HUDEP-2 (cell line): ENCODE measurements around the gene OCA2.
"Not testable (repeated sequence)": the region's sequence is repeated elsewhere in the genome, so short reads cannot be mapped to it uniquely, and the experiment has no call there.

ENCODE experiments used
- DNase-seq, 76 experiments: peaks; one replicate each; lab custom pipeline; 2025; ENCODE audit not compliant: unreplicated experiment in 76 of 76; lab: John Stamatoyannopoulos, UW

Gene OCA2

DNA sequence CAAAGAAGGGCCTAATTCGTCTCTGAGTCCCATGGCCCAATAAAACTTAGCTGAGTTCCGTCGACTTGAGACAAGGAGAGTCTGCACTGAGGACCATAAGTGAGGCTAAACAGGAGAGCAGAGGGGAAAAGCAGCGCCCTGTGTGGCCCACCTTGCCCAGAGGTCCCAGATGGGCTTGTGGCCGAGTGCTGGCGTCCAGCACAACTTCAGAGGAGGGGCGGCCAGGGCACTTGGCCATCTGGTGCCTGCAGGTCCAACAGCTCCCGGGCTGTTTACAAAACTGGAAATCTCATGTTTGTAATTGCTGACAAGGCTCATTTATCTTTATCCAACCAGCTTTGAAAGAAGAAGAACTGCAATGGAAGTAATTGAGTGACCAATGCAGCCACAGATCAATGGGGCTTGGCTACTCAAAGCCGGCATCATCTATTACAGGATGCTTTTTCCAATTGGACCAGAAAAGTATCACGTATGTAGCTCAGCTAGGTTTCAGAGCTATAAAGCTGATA is 306.3 kb downstream of the OCA2 start:
- DNase-seq = no peak

DNA sequence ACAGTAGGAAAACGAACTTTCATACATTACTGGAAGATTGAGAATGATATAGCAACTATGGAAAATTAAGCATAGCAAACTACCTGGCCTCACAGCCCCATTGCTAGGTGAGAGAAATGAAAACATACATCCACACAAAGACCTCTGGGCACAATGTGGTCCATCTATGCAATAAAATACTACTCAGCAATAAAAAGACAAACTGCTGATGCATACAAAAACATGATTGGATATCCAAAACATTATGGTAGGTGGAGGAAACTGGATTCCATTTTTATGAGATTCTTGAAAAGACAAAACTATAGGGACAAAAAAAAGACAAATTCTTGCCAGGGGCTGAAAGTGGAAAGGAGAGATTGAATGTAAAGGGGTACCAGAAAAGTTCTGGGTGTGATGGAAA is 308.8 kb downstream of the OCA2 start:
- DNase-seq = no peak

DNA sequence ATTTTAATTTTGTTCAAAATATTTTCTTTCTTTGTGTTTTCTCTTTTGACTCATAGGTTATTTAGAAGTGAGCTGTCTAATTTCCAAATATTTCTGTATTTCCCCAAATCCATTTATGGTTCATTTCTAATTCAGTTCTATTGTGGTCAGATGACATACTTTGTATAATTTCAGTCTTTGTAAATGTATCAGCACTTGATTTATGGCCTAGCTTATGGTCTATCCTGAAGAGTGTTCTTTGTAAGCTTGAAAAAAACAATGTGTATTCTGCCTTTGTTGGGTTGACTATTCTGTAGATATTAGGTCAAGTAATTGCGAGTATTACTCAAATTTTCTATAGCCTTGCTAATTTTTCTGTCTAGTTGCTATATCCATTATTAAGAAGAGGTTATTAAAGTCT is 311.2 kb downstream of the OCA2 start:
- no peak for DNase-seq

DNA sequence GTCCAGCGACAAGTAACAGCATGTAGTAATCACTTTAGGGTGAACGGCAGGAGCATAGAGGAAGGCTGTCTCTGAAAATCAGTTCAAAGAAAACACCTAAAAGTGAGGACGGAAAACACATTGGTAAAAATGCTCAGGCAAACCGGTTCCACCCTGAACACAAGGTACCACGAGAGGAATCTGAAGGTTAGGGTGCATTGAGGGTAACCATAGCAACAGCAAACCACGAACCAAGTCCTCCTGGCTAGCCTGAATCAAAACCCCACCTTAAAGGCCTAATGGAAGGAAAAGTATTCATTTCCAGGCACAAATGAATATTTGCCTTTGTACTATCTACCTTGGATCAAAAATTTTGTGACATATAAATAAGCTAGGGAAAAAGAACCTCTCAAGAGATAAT is 315.0 kb downstream of the OCA2 start:
- DNase-seq = no peak

DNA sequence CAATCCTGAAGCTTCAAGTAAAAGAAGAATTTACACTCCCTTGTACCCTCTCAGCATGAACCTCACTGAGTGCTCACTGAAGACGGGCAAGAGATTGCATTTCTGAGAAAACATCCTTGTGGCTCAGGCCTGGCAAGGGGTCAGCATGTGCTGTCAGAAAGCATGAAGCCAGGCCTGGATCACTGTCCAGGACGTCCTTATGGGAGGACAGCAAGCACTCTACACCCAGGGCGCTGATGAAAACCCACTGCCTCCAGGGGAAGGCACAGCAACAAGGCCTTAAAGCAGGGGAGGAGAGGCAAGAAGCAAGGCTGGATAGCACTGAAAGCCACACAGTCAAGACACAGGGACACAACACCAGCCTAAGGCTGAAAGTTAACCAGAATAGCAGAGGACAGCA is 315.4 kb downstream of the OCA2 start:
- no peak for DNase-seq

DNA sequence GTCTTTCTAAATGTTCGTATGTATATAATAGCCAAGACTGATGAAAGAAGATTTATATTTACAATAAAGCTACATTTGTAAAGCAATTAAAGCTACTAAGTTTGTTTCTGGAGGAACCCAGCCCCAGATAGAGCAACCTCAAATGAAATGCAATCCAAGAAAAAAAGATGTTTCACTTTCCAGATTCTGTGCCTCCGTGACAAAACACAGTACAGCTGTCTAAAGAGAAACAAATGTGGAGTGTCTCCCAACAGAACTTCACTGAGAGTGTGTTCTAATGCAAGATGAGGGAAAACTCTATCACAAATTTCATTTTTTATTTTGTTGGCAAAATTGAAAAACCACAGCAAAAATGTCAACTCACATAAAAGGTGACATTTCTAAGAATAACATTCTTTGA is 317.0 kb downstream of the OCA2 start:
- no peak for DNase-seq

DNA sequence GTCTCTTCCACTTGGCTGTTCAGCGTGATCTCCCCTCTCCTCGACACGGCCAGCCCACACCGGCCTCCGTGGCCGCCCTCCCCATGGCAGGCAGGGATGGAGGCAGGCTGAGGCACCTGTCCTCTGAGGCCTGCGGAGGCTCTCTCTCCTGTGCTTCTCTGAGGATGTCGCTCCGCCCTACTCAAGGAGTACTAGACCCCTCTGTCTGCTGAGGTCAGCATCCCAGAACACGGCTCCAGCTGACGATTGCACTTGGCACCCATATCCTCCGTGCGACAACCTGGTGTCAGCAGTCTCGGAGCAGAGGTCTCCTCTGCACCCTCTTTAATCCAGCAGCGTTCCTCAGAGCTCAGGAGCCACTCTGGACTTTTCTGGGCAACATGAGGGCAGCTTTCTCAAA is 322.6 kb downstream of the OCA2 start:
- no peak for DNase-seq

DNA sequence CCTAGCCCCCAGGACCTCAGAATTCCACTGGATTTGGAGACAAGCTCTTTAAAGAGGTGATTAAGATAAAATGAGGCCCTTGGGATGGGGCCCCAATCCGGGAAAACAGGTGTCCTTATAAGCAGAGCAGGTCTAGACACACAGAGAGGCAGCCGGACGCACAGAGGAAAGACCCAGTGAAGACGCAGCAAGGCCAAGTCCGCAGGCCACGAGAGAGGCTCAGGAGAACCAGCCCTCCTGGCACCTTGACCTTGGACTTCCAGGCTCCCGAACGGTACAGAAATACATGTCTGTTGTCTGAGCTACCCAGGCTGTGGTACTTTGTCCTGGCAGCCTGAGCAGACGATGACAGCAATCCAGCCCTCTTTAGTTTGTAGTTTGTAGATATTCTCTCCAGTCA is 324.5 kb downstream of the OCA2 start:
- DNase-seq = no peak

DNA sequence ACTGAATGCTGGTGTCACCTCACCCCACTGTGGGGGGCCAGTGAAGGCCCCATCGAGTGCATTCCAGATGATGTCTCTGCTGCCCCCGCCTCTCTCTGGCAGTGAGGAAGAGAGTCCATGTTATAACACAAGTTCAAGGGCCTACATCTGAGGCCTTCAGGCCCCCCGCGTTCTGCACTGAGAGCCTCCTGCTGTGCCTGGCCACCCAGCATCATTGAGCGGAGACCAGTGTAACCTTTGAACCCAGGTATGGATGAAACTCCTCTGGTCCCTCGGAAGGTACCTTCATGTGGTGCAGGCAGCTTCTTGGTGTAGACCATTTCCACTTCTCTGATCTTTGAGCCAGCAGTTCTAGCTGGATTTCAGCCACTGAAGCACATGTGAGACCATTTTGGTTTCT is 324.9 kb downstream of the OCA2 start:
- DNase-seq = no peak

DNA sequence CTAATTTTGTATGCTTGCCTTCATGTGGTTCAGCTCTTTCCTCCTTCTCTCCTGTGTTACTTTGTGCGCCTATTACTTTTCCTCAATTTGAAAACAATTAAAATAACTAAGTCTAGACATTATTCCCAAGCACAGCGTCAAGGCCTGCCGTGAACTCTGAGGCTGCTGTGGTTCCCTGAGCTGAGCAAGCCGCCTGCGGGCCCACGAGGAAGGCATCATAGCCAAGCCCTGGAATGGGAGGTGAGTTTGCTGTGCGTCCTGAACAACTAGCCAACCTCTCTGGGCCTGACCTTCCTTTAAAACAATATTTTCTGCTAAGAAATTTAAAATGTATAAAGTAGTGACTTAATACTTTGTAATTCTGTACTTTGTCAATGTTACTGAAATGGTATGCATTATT is 327.2 kb downstream of the OCA2 start:
- DNase-seq = no peak

DNA sequence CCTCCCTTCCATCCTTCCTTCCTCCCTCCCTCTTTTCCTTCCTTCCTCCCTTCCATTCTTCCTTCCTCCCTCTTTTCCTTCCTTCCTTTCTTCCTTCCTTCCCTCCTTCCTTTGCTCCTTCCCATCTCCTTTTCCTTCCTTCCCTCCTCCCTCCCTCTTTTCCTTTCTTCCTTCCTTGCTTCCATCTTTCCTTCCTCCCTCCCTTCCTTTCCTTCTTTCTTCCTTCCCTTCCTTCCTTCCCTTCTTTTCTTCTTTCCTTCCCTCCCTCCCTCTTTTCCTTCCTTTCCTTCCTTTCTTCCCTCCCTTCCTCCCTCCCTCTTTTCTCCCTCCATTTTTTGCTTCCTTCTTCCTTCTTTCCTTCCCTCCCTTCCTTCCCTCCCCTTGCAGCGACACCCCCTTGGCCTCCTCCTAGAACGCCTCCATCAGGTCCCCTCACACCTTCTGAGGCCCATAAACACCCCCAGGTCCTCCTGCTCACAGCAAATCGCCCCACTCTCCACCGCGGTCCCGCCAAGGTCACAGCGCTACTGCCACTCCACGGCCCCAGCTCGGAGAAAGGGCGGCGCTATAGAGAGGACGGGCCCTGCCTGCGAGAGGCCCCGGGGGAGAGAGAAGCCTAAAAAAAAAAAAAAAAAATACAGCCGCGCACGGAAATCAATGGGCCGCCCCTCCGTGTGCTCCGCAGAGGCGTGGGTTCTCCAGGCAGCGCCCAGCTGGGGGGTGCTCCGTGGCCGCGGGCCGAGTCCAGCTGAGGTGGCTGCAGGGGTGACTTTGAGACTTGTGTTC is 328.2 kb downstream of the OCA2 start:
- no peak for DNase-seq

DNA sequence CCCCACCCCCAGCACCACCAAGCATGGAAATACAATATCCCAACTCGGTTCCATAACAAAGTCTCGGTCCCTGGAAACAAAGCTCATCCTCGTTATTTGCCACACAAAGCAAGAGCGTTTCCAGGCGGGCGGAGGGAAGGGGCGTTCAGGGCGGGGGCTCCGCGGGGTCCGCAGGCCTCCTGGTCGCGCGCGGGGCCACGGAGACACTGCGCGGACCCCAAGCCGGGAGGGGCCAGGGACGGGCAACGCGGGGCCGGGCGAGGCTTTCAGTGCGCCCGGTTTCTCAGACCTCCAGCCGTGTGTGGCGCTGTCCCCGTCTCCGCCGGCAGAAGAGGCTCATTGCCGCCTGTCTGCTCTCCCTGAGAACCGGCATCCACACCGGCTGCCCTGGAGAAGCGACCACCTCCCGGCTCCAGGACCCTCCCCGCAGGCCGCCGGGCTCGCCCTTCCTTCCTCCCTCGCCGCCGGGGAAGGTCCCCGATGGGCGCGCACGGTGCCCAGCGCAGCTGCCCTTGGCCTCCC is 329.0 kb downstream of the OCA2 start:
- no peak for DNase-seq

DNA sequence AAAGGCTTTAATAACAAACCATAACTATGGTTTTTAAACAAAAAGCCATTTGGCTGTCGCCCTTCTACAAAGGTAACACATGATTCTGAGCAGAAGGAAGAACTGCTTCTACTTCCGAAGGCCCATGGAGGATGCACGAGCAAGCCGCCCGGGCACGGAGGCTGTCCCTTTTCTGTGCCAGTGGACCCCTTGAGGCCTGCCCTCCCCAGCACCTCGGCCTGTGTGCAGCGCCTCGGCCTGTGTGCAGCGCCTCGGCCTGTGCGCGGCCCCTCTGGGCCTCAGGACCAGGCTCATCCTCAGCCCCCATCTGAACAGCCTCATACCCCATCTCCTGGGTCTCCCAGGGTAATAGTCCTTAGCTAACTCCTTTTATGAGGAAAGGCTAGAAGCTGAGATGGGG is 329.5 kb downstream of the OCA2 start:
- no peak for DNase-seq

DNA sequence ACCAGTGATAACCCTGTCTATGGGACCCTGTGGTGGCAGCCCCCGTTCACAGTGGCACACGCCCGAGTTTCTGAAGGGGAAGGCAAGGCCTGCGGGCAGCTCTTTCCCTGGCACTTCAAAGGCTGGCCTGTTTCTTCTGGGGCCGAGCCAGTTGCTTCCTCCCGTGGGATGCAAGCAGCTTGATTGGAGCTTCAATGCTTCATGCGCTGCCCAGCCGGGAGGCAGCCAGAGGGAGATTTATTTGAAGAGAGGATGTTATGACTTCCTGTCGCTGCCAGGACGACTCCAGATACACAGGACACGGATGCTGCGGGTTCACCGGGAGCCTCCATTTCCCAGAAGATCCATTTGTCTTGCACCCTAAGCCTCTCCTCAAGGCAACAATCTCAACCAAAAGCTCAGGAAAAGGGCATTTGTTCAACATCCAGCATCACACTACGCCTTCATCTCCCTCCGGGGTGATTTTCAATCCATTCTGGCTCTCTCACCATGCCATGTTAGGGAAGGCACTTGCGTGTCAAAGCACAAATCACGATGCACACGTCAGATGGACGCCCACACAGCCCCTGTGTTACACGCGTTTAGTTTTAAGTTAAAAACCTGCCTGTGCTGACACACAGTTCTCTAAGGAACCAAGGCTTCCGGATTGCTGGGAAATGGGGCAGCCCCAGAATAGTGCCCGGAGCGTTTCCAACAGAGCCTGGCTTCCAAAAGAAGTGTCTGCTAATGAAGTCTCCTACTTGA is 330.2 kb downstream of the OCA2 start:
- no peak for DNase-seq

DNA sequence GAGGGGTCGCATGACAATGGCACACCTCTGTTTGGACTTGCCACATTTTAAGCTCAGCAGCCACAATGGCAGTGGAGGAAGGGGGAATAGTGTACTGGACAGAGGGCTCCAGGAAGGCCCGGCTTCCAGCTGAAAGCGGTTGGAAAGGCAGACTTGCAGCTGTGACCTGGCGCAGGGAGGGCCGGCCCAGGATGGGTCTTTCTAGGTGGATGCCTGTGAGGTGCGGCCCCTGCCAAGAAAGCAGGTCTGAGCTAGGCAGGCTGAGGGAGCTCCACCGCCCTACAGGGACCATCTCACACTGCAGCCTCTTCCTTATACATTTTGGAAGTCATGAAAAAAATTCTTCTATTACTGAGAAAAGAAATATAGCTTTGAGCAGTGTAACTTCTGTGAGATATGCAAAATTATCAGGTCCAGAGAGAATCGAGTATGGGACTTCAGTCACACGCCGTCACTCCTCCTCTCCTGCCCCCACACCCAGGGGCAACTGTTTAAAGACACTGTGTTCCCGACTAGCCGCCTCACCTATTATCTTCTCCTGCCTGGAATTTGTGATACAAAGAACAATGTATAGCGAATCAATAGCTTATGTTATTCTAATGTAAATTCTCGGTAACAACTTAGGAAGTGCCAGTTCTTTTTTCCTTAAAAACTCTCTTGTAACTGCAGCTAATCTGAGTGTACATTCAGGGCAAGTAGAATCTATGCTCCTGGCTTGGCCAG is 331.0 kb downstream of the OCA2 start:
- no peak for DNase-seq

DNA sequence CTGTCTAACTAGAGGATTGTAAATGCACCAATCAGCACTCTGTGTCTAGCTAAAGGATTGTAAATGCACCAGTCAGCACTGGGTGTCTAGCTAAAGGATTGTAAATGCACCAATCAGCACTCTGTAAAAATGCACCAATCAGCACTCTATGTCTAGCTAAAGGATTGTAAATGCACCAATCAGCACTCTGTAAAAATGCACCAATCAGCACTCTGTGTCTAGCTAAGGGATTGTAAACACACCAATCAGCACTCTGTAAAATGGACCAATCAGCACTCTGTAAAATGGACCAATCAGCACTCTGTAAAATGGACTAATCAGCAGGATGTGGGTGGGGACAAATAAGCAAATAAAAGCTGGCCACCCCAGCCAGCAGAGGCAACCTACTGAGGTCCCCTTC is 331.7 kb downstream of the OCA2 start:
- DNase-seq = not testable (repeated sequence)

DNA sequence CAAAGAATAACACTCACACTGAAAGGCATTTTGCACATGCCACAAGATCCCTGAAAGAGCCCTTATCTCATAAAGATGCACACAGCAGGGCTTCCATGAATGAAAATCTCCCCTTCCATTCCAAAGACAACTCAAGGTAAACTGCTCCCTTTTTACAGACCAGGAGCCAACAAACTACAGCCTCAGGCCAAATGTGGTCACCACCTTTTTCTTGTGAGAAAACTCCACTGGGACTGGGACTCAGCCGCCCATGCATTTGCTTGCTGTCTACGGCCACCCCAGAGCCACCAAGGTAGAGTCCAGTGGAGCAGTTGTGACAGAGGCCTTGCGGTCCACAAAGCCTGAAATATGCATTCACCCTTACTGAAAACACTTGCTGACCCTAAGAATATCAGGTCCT is 334.8 kb downstream of the OCA2 start:
- DNase-seq = no peak

DNA sequence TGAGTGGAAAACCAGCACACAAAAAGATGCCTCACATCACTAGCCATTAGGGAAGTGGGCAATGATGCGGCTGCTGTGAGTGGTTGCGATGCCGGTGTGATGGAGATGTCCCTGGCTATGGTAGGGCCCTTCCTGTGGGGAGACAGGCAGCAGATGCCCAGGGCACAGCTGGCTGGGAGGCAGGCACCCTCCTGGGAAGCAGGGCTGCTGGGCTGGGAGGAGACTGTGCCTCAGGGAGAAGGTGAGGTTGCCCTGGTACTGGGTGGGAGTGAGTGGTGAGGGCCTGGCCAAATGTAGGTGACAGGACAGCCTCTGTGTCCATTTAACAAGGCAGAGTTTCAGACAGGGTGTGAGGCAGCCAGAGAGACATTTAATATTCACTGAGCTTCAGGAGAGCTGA is 335.6 kb downstream of the OCA2 start:
- no peak for DNase-seq

DNA sequence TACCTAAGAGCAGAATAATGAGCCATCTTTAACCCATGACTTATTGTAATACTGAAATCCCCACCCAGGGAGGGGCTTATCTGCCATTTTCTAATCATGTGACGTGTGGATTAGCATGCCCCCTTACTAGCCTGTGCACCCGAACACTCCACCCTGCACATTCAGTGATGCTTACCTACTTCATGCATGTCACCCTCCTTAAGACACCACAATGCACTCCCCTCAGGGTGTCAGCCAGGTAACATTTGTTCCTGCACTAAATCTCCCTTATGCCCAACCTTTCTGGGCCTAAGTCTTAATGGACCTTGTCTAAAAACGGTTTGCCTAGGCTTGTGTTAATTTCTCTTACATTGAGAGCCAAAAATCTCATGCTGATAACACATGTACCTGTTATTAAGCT is 336.6 kb downstream of the OCA2 start:
- DNase-seq = no peak

DNA sequence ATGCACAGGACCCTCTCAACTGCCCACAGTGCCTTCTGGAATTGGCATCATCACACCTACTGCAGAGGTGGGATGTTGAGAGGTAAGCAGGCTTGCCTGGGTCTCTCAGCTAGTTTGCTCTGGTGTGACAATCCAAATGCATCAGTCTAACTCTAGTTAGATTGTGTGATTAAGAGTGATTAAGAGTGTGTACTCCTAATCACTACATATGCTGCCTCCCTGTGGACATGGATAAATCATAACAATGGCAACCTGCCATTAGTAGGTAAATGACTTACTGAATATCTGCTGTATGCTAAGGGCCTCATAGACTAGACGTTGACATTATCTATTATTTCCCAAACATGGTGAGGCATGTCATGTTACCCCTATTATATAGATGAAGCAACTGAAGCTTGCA is 342.1 kb downstream of the OCA2 start:
- no peak for DNase-seq

DNA sequence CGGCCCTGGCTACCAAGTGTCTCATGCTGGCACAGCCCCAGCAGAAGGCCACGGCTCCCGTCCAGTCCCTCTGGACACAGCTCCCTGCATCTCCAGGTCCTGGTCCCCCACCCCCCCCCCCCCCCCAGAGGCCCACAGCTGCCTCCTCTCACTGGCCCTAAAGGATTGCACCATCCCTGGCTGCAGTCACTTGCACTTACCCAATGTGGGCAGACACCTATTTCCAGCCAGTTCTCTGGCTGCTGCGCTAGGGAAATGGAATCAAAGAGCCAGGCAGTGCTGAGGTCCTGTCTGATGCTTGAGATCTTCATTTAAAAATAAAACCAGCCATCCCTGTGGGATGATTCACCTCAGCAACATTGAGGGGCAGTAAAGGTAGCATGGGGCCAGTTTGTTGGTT is 346.4 kb downstream of the OCA2 start:
- no peak for DNase-seq
